ENCODE data around the gene GGACT.
"Not testable (repeated sequence)": the region's sequence is repeated elsewhere in the genome, so short reads cannot be mapped to it uniquely, and the experiment has no call there.

GGACT gene

GRCh38 chr13:100588331-100589177 is at the start of gene GGACT:
Gene GGACT (minus strand): TSS chr13:100588789. CDS start chr13:100532591, 56,198 bp downstream.
- DNase-seq = peak; percentile 88

- no peak for DNase-seq
These were observed 49.2 kb upstream of the GGACT start for GRCh38 chr13:100637796-100638195.

- no peak for DNase-seq
These were observed 48.8 kb upstream of the GGACT start for GRCh38 chr13:100637380-100637779.

- no peak for DNase-seq
These were observed 47.9 kb upstream of the GGACT start for GRCh38 chr13:100636441-100636840.

GRCh38 chr13:100636004-100636403 is 47.4 kb upstream of the GGACT start:
- no peak for DNase-seq

GRCh38 chr13:100634696-100635095 is 46.1 kb upstream of the GGACT start:
- DNase-seq = no peak

GRCh38 chr13:100633461-100633860 is 44.9 kb upstream of the GGACT start:
- no peak for DNase-seq

- DNase-seq = no peak
These were observed 42.0 kb upstream of the GGACT start for GRCh38 chr13:100630555-100630954.

- DNase-seq = no peak
These were observed 38.5 kb upstream of the GGACT start for GRCh38 chr13:100627120-100627519.

GRCh38 chr13:100625447-100625846 is 36.9 kb upstream of the GGACT start:
- DNase-seq = no peak

- DNase-seq = no peak
These were observed 32.2 kb upstream of the GGACT start for GRCh38 chr13:100620792-100621191.

GRCh38 chr13:100619940-100620339 is 31.4 kb upstream of the GGACT start:
- no peak for DNase-seq

GRCh38 chr13:100618897-100619296 is 30.3 kb upstream of the GGACT start:
- not testable (repeated sequence) for DNase-seq

- DNase-seq = no peak
These were observed 24.4 kb upstream of the GGACT start for GRCh38 chr13:100613031-100613430.

GRCh38 chr13:100611678-100612492 is 23.3 kb upstream of the GGACT start:
- peak; percentile 68 for DNase-seq

GRCh38 chr13:100610391-100611347 is 22.1 kb upstream of the GGACT start:
- DNase-seq = peak; percentile 82

GRCh38 chr13:100608906-100609305 is 20.3 kb upstream of the GGACT start:
- peak; percentile 82 for DNase-seq

GRCh38 chr13:100608489-100608888 is 19.9 kb upstream of the GGACT start:
- DNase-seq = no peak

GRCh38 chr13:100604918-100605710 is 16.5 kb upstream of the GGACT start:
- no peak for DNase-seq

GRCh38 chr13:100602493-100603111 is 14.0 kb upstream of the GGACT start:
- DNase-seq = no peak

GRCh38 chr13:100601716-100602115 is 13.1 kb upstream of the GGACT start:
- no peak for DNase-seq
